Ecto neural progenitor cell (in vitro differentiated cells): ENCODE measurements around the gene RCOR1.
"Not testable (repeated sequence)": the region's sequence is repeated elsewhere in the genome, so short reads cannot be mapped to it uniquely, and the experiment has no call there.

Experiments
- DNase-seq: peaks from one replicate; pipeline ENCODE4 v3.0.0-alpha.2; 2018; ENCODE audit warnings: low spot score

RCOR1 gene

GRCh38 chr14:102629808-102630350 is 37.4 kb downstream of the RCOR1 start:
- no peak for DNase-seq

GRCh38 chr14:102630405-102630804 is 38.0 kb downstream of the RCOR1 start:
- DNase-seq: no peak

GRCh38 chr14:102630881-102631280 is 38.4 kb downstream of the RCOR1 start:
- no peak for DNase-seq

GRCh38 chr14:102633906-102634595 is 41.6 kb downstream of the RCOR1 start:
- no peak for DNase-seq

GRCh38 chr14:102639611-102640010 is 47.2 kb downstream of the RCOR1 start:
- DNase-seq: not testable (repeated sequence)

GRCh38 chr14:102644523-102644922 is 52.1 kb downstream of the RCOR1 start:
- DNase-seq: no peak

- no peak for DNase-seq
Observed at GRCh38 chr14:102645746-102646440, 53.4 kb downstream of the RCOR1 start.

GRCh38 chr14:102646615-102647014 is 54.2 kb downstream of the RCOR1 start:
- DNase-seq: no peak

- DNase-seq: no peak
Observed at GRCh38 chr14:102652194-102652593, 59.7 kb downstream of the RCOR1 start.

GRCh38 chr14:102654298-102654697 is 61.8 kb downstream of the RCOR1 start:
- DNase-seq: no peak

- DNase-seq: no peak
Observed at GRCh38 chr14:102655137-102655536, 62.7 kb downstream of the RCOR1 start.

GRCh38 chr14:102659797-102660196 is 67.3 kb downstream of the RCOR1 start:
- DNase-seq: no peak

- no peak for DNase-seq
Observed at GRCh38 chr14:102661614-102662013, 69.2 kb downstream of the RCOR1 start.

- no peak for DNase-seq
Observed at GRCh38 chr14:102662636-102663430, 70.4 kb downstream of the RCOR1 start.

- no peak for DNase-seq
Observed at GRCh38 chr14:102663440-102663839, 71.0 kb downstream of the RCOR1 start.

GRCh38 chr14:102665621-102666020 is 73.2 kb downstream of the RCOR1 start:
- DNase-seq: no peak

GRCh38 chr14:102666635-102667034 is 74.2 kb downstream of the RCOR1 start:
- DNase-seq: no peak

- DNase-seq: no peak
Observed at GRCh38 chr14:102667703-102668102, 75.3 kb downstream of the RCOR1 start.

- no peak for DNase-seq
Observed at GRCh38 chr14:102668291-102668873, 75.9 kb downstream of the RCOR1 start.

GRCh38 chr14:102671410-102671809 is 79.0 kb downstream of the RCOR1 start:
- DNase-seq: no peak

GRCh38 chr14:102672410-102672960 is 80.0 kb downstream of the RCOR1 start:
- DNase-seq: no peak

GRCh38 chr14:102675396-102675795 is 82.9 kb downstream of the RCOR1 start:
- DNase-seq: no peak
